ENCODE measurements around the gene ATP6V1G1. TPM values are rescaled to one million over a fixed set of nuclear protein-coding genes. Genes with fewer than 3 reads are reported as not detected.
A peak's percentile ranks its signal among the peaks of the same experiment; 100 is the strongest.

ATP6V1G1 gene
- total and polyA plus RNA-seq, 2 of the 13 experiments (the other 11 are each of a cell fraction or from before 2014, with no cell fraction given): 108 to 158 TPM

- TF ChIP-seq MLXIP (CRISPR knock-in tag; IDR thresholded peaks at IDR 0.05; ENCODE audit: borderline replicate concordance): no peak
- no peak for TF ChIP-seq ZEB1 (IDR thresholded peaks at IDR 0.05; ENCODE audit: insufficient replicate concordance, low read depth)
- no peak; a peak in 1 of 4 replicates for TF ChIP-seq EP300 (IDR thresholded peaks at IDR 0.05; ENCODE audit: low read depth in 2 of 2, low read length in 2 of 2)
- TF ChIP-seq EP300 (CRISPR knock-in tag; IDR thresholded peaks at IDR 0.05; ENCODE audit: borderline replicate concordance): no peak
- no peak for TF ChIP-seq ZNF660 (CRISPR knock-in tag; IDR thresholded peaks at IDR 0.05; ENCODE audit: borderline replicate concordance, low read depth)
- TF ChIP-seq NONO (IDR thresholded peaks at IDR 0.05): no peak
- no peak for TF ChIP-seq NONO (CRISPR knock-in tag; conservative IDR thresholded peaks at IDR 0.05)
- no peak for TF ChIP-seq YEATS4 (CRISPR knock-in tag; IDR thresholded peaks at IDR 0.05; ENCODE audit: borderline replicate concordance)
- no peak for TF ChIP-seq ZNF766 (CRISPR knock-in tag; IDR thresholded peaks at IDR 0.05; ENCODE audit: borderline replicate concordance)
- peak; percentile 90 for TF ChIP-seq SKIL (CRISPR knock-in tag; IDR thresholded peaks at IDR 0.05; ENCODE audit: borderline replicate concordance)
- TF ChIP-seq SUZ12 (IDR thresholded peaks at IDR 0.05; ENCODE audit: low read depth, low read length): no peak
- TF ChIP-seq KMT2A (CRISPR knock-in tag; IDR thresholded peaks at IDR 0.05): no peak
- no peak for TF ChIP-seq TCF12 (IDR thresholded peaks at IDR 0.05)
- 0 out of 2 replicates have a peak, but pooled peaks have one; percentile 31 for TF ChIP-seq TCF12 (CRISPR knock-in tag; IDR thresholded peaks at IDR 0.05)
- TF ChIP-seq KDM1A (CRISPR knock-in tag; IDR thresholded peaks at IDR 0.05): no peak
- no peak for TF ChIP-seq SIN3B (IDR thresholded peaks at IDR 0.05; ENCODE audit: low read length)
- no peak for TF ChIP-seq ZNF629 (CRISPR knock-in tag; conservative IDR thresholded peaks at IDR 0.05)
- peak; percentile 53; the same call in 1 of the 2 replicates for TF ChIP-seq HDAC1 (CRISPR knock-in tag; IDR thresholded peaks at IDR 0.05)
- no peak for TF ChIP-seq PAWR (CRISPR knock-in tag; IDR thresholded peaks at IDR 0.05; ENCODE audit: borderline replicate concordance)
- no peak for TF ChIP-seq TRIM22 (IDR thresholded peaks at IDR 0.05)
- TF ChIP-seq WIZ (CRISPR knock-in tag; IDR thresholded peaks at IDR 0.05): no peak
- no peak for TF ChIP-seq E2F2 (CRISPR knock-in tag; IDR thresholded peaks at IDR 0.05; ENCODE audit: borderline replicate concordance)
- TF ChIP-seq PLSCR1 (CRISPR knock-in tag; IDR thresholded peaks at IDR 0.05; ENCODE audit: borderline replicate concordance): no peak
- TF ChIP-seq PHF5A (CRISPR knock-in tag; IDR thresholded peaks at IDR 0.05; ENCODE audit: low read depth, unreplicated experiment): no peak
Measured at GRCh38 chr9:114591291-114591787, 3.8 kb downstream of the ATP6V1G1 start (continued).
